Lower leg skin (tissue), 4 donors: ENCODE results near the gene RABL6. TPM values are rescaled to one million over a fixed set of nuclear protein-coding genes. Genes with fewer than 3 reads are reported as not detected.
"Not testable (repeated sequence)": the region's sequence is repeated elsewhere in the genome, so short reads cannot be mapped to it uniquely, and the experiment has no call there.

Experiments
- DNase-seq, 2 donors: peaks; one replicate each; pipeline ENCODE4 v3.0.0-alpha.2; 2019; ENCODE audit warnings: low spot score in 2 of 2
- H3K4me3 ChIP-seq: fragments of 200-600 bp; sonication (generic); 2 replicates; pipeline ENCODE4 v1.5.1; 2017; ENCODE audit warnings: mild to moderate bottlenecking, low read depth; ENCODE audit not compliant: poor library complexity, severe bottlenecking
- CTCF ChIP-seq, 3 donors: fragments of 450-650 bp; IDR thresholded peaks; one replicate each; pipeline ENCODE4 v1.5.1; 2016; ENCODE audit warnings: antibody characterized with exemption in 3 of 3, mild to moderate bottlenecking in 3 of 3, moderate library complexity in 2 of 3
- POLR2A ChIP-seq, 2 donors: fragments of 450-650 bp; IDR thresholded peaks; one replicate each; pipeline ENCODE4 v1.6.1; 2016 to 2017; ENCODE audit warnings: antibody characterized with exemption in 2 of 2, mild to moderate bottlenecking in 1 of 2, moderate library complexity in 1 of 2
- WGBS, 2 donors: methylation state at CpG; one replicate each; pipeline ENCODE4 v1.1.5; 2018; 5-methylcytosine and 5-hydroxymethylcytosine counted together
- intact Hi-C: fragments of 100-400 bp; cut with DNase I; formaldehyde crosslinking; loops from one replicate; pipeline ENCODE4 v1.15.0; 2023; ENCODE audit warnings: low total_unique reads
- total RNA-seq, 4 donors: library from RNA; depleted of rRNA; stranded (reverse); fragments of >200 nt; gene quantifications; one replicate each; pipeline ENCODE4 v1.1.0, GENCODE V29; 2016

RABL6 gene
- total RNA-seq, 4 donors from 2014 or later, result 47.8 to 75.1 (median 55.5) TPM

GRCh38 chr9:136792321-136793085, 15.2 kb upstream of the RABL6 start:
- DNase-seq, result no peak
- intact Hi-C loops, result no loop called here
- no peak overlapping the region for H3K4me3 ChIP-seq
- TF ChIP-seq POLR2A (IDR thresholded peaks at IDR 0.05) (no peak), CTCF (IDR thresholded peaks at IDR 0.05) (no peak)
- 71 to 84% methylated on average over 15 of the region's 15 CpGs for WGBS, 2 donors

- 75 to 82% methylated on average over 17 of the region's 17 CpGs for WGBS, 2 donors
- intact Hi-C loops, result no loop called here
- no peak for DNase-seq
- no peak for TF ChIP-seq POLR2A (IDR thresholded peaks at IDR 0.05)
- no peak for TF ChIP-seq CTCF (IDR thresholded peaks at IDR 0.05)
- H3K4me3 ChIP-seq, result no peak overlapping the region
Observed at GRCh38 chr9:136793086-136793946, 14.4 kb upstream of the RABL6 start.

- intact Hi-C loops, result no loop called here
- 90 to 95% methylated on average over 14 of the region's 14 CpGs for WGBS, 2 donors
- H3K4me3 ChIP-seq, result no peak overlapping the region
- TF ChIP-seq POLR2A (IDR thresholded peaks at IDR 0.05) (no peak), CTCF (IDR thresholded peaks at IDR 0.05) (no peak)
- no peak for DNase-seq
Observed at GRCh38 chr9:136794281-136794999, 13.3 kb upstream of the RABL6 start.

- TF ChIP-seq POLR2A (IDR thresholded peaks at IDR 0.05) (no peak), CTCF (IDR thresholded peaks at IDR 0.05) (no peak)
- WGBS, 2 donors, result 73 to 80% methylated on average over 6 of the region's 6 CpGs
- DNase-seq, result no peak
- no peak overlapping the region for H3K4me3 ChIP-seq
- intact Hi-C loops, result no loop called here
Observed at GRCh38 chr9:136795000-136795348, 12.8 kb upstream of the RABL6 start.

GRCh38 chr9:136796238-136796774, 11.4 kb upstream of the RABL6 start, which contains the start of gene CCDC183:
Gene CCDC183, plus strand, starts transcription at chr9:136796338. Its CDS starts 60 bp downstream, at chr9:136796398.
- intact Hi-C loops, result no loop called here
- WGBS, 2 donors, result 41 to 49% methylated on average over 5 of the region's 5 CpGs
- no peak within 1 kb of the TSS for H3K4me3 ChIP-seq
- TF ChIP-seq POLR2A (IDR thresholded peaks at IDR 0.05) (no peak), CTCF (IDR thresholded peaks at IDR 0.05) (no peak)
- DNase-seq, result no peak

GRCh38 chr9:136796775-136797347, 10.9 kb upstream of the RABL6 start:
- DNase-seq, intact Hi-C loops: not testable (repeated sequence)
- 10% methylated on average over 10 of the region's 10 CpGs for WGBS, 2 donors

More at GRCh38 chr9:136796775-136797347, 10.9 kb upstream of the RABL6 start:
- H3K4me3 ChIP-seq, result not testable (repeated sequence)
